ENCODE measurements around the gene MARF1.
"Not testable (repeated sequence)": the region's sequence is repeated elsewhere in the genome, so short reads cannot be mapped to it uniquely, and the experiment has no call there.

Gene MARF1

DNA sequence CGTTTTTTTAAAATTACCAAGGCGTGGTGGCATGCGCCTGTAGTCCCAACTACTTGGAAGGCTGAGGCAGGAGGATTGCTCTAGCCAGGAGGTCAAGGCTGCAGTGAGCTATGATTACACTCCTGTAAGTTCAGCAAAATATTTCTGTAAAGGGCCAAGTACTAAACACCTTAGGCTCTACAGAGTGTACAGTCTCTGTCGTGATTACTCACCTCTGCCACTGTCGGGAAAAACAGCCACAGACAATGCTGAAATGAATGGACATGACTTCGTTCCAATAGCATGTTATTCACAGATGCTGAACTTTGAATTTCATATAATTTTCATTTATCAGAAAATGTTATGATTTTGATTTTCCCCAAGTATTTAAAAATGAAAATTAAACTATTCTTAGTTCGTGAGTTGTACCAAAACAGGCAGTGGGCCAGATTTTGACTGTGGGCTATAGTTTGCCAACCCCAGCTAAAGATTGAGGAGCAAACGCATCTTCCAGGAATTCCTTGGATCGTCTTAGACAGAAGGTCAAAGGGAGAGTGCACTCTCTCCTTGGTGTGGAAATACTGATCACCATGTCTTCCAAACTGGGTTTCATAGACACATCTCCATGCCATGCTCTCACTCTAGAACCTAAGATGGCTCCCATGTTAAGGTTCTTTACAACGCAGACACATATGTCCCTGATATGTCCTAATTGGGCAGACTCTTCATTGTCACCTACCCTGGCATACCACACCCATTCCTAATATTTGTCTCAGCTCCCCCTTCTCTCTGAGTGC lies 89.5 kb downstream of the MARF1 start:
- no peak for DNase-seq (ENCODE audit: extremely low read depth, low read depth)
- TF ChIP-seq, protein P1, sequence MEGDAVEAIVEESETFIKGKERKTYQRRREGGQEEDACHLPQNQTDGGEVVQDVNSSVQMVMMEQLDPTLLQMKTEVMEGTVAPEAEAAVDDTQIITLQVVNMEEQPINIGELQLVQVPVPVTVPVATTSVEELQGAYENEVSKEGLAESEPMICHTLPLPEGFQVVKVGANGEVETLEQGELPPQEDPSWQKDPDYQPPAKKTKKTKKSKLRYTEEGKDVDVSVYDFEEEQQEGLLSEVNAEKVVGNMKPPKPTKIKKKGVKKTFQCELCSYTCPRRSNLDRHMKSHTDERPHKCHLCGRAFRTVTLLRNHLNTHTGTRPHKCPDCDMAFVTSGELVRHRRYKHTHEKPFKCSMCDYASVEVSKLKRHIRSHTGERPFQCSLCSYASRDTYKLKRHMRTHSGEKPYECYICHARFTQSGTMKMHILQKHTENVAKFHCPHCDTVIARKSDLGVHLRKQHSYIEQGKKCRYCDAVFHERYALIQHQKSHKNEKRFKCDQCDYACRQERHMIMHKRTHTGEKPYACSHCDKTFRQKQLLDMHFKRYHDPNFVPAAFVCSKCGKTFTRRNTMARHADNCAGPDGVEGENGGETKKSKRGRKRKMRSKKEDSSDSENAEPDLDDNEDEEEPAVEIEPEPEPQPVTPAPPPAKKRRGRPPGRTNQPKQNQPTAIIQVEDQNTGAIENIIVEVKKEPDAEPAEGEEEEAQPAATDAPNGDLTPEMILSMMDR (IDR thresholded peaks at IDR 0.05; ENCODE audit: low read depth, low read length), result no peak

DNA sequence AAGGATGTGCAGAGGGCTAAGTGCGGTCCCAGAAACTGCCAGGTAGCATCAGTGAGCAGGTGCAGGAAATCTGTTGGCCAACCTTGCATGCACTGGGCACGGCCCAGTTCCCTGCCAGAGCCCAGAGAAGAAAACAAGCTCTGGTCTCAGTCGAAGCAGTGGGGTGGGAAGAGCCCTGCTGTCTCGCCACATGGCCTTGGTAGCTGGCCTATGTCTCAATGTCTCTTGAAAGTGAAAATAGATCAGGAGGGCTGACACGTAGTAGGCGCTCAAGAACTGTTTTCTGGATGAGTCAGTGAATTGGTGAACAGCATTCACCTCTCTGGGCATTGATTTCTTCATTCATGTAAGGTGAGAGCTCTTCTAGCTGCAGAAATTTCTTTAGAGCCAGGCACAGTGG lies 90.4 kb downstream of the MARF1 start:
- TF ChIP-seq, protein P1 (IDR thresholded peaks at IDR 0.05; ENCODE audit: low read depth, low read length), result no peak
- DNase-seq (ENCODE audit: extremely low read depth, low read depth), result no peak

DNA sequence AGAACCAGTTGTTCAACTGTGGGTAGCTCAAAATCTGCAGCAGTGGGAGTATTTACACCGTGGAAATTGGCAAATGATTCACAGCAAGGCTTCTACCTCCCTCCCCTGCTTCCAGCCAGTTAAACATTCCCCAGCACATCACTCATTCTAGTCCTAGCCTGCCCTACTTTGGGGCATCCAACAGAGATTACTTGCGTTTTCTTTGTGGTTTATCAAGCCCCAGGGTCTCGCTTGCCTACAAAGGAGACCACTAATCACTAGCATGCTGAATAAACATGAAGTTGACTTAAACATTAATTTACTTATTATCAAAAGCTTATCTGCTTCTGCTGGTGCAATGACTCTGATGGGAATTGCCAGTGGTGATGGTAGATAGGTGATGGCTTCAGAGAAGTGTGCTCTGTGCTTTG lies 94.5 kb downstream of the MARF1 start:
- DNase-seq (ENCODE audit: extremely low read depth, low read depth), result no peak
- TF ChIP-seq, protein P1 (IDR thresholded peaks at IDR 0.05; ENCODE audit: low read depth, low read length), result no peak

DNA sequence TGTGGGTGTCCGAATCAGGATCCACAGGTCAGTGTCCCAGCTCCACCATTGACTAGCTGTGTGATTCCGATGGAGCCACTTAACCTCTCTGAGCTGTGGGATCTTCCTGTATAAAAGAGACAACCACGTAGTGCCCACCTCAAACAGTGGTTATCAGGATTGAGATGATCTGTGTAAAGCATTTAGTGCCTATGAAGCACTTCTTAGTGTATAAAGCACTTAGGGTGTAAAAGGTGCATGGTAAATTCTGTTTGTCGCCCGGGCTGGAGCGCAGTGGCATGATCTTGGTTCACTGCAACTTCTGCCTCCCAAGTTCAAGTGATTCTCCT lies 95.2 kb downstream of the MARF1 start:
- no peak for DNase-seq (ENCODE audit: extremely low read depth, low read depth)
- TF ChIP-seq, protein P1 (IDR thresholded peaks at IDR 0.05; ENCODE audit: low read depth, low read length), result no peak

DNA sequence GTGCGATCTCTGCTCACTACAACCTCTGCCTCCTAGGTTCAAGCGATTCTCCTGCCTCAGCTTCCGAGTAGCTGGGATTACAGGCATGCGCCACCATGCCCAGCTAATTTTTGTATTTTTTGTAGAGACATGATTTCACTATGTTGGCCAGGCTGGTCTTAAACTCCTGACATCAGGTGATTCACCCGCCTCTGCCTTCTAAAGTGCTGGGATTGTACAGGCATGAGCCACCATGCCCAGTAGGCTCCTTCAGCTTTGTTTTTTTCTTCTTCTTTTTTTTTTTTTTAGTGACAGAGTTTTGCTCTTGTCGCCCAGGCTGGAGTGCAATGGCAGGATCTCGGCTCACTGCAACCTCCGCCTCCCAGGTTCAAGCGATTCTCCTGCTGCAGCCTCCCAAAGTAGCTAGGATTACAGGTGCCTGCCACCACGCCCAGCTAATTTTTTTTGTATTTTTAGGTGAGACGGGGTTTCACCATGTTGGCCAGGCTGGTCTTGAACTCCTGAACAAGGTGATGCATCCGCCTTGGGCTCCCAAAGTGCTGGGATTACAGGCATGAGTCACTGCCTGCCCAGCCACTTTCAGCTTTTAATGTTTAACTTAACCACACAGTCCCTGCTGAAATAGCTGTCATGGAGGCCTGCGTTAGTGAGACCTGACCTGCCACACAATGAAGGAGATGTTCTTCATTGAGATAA lies 95.7 kb downstream of the MARF1 start:
- DNase-seq (ENCODE audit: extremely low read depth, low read depth), result not testable (repeated sequence)

DNA sequence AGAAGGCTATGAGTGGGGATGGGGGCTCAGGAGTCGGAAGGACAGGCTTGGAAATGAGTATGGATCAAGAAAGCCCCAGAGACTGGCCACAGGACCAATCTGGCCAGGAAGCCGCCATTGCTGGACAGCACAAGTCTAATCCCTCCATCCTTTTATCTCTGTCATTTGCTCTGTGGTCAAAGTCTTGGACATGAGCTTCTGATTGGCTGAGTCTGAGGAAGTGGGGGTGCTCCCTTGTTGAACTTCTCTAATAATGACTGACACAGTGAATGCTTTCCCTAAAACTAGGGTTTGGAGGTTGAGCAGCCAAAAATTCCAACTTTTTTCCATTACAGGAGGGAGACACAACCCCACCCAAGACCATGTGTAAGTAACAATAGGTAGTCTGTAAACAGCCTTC lies 97.4 kb downstream of the MARF1 start:
- DNase-seq (ENCODE audit: extremely low read depth, low read depth), result no peak
- TF ChIP-seq, protein P1 (IDR thresholded peaks at IDR 0.05; ENCODE audit: low read depth, low read length), result no peak

DNA sequence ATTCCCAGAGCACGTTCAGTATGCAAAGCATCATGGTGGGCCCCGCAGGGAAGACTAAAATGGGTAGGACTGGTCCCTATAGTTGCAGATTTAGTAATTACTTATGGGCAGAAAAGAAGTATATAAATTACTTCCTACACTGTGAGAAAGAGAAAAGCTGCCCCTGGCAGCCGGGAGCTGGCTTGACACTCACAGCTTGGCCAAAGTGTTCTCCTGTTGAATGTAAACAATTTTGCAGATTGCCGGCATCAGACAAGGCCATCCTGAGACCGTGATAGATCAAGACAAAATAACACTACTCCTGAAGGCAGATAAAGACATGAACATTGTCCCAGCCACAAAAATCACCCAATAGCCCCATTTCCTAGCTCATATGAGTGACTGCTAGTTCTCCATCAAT lies 98.5 kb downstream of the MARF1 start:
- TF ChIP-seq, protein P1 (IDR thresholded peaks at IDR 0.05; ENCODE audit: low read depth, low read length), result no peak
- DNase-seq (ENCODE audit: extremely low read depth, low read depth), result no peak

Data from AG09319 (cell line).